Hematopoietic multipotent progenitor cell treated with erythropoietin and hydrocortisone succinate and interleukin-3 and kit ligand, for 15 days (in vitro differentiated cells): ENCODE results near the gene SLC2A5.

Experiments used
- DNase-seq: peaks from one replicate; pipeline ENCODE4 v3.0.0-alpha.2; 2015; ENCODE audit warnings: low spot score

SLC2A5 gene

GRCh38 chr1:9093091-9093490 lies 23.7 kb upstream of the SLC2A5 start:
- DNase-seq: no peak

GRCh38 chr1:9088807-9089206 lies 19.4 kb upstream of the SLC2A5 start:
- DNase-seq: no peak

- no peak for DNase-seq
Observed at GRCh38 chr1:9087411-9088125, 18.1 kb upstream of the SLC2A5 start.

- DNase-seq: no peak
Observed at GRCh38 chr1:9086796-9087195, 17.4 kb upstream of the SLC2A5 start.

- no peak for DNase-seq
Observed at GRCh38 chr1:9086045-9086444, 16.6 kb upstream of the SLC2A5 start.

- no peak for DNase-seq
Observed at GRCh38 chr1:9085306-9085940, 16.0 kb upstream of the SLC2A5 start.

- DNase-seq: no peak
Observed at GRCh38 chr1:9084906-9085305, 15.5 kb upstream of the SLC2A5 start.

- no peak for DNase-seq
Observed at GRCh38 chr1:9081473-9081872, 12.0 kb upstream of the SLC2A5 start.

- DNase-seq: no peak
Observed at GRCh38 chr1:9080705-9081291, 11.4 kb upstream of the SLC2A5 start.

- DNase-seq: no peak
Observed at GRCh38 chr1:9079988-9080704, 10.7 kb upstream of the SLC2A5 start.

GRCh38 chr1:9078752-9079500 lies 9.5 kb upstream of the SLC2A5 start:
- no peak for DNase-seq

GRCh38 chr1:9078015-9078751 lies 8.7 kb upstream of the SLC2A5 start:
- no peak for DNase-seq

GRCh38 chr1:9075022-9075421 lies 5.6 kb upstream of the SLC2A5 start:
- DNase-seq: no peak

GRCh38 chr1:9073143-9073542 lies 3.7 kb upstream of the SLC2A5 start:
- no peak for DNase-seq

- no peak for DNase-seq
Observed at GRCh38 chr1:9071554-9072235, 2.3 kb upstream of the SLC2A5 start.

GRCh38 chr1:9070486-9070885 lies 1.1 kb upstream of the SLC2A5 start:
- no peak for DNase-seq

GRCh38 chr1:9068981-9069325 lies 482 bp downstream of the SLC2A5 start:
- no peak for DNase-seq

- DNase-seq: no peak
Observed at GRCh38 chr1:9066945-9067807, 2.3 kb downstream of the SLC2A5 start.

GRCh38 chr1:9065213-9065751 lies 4.2 kb downstream of the SLC2A5 start:
- DNase-seq: no peak

- DNase-seq: no peak
Observed at GRCh38 chr1:9062846-9063245, 6.6 kb downstream of the SLC2A5 start.
